Measurements from ENCODE around the gene MYOG.

DNA sequence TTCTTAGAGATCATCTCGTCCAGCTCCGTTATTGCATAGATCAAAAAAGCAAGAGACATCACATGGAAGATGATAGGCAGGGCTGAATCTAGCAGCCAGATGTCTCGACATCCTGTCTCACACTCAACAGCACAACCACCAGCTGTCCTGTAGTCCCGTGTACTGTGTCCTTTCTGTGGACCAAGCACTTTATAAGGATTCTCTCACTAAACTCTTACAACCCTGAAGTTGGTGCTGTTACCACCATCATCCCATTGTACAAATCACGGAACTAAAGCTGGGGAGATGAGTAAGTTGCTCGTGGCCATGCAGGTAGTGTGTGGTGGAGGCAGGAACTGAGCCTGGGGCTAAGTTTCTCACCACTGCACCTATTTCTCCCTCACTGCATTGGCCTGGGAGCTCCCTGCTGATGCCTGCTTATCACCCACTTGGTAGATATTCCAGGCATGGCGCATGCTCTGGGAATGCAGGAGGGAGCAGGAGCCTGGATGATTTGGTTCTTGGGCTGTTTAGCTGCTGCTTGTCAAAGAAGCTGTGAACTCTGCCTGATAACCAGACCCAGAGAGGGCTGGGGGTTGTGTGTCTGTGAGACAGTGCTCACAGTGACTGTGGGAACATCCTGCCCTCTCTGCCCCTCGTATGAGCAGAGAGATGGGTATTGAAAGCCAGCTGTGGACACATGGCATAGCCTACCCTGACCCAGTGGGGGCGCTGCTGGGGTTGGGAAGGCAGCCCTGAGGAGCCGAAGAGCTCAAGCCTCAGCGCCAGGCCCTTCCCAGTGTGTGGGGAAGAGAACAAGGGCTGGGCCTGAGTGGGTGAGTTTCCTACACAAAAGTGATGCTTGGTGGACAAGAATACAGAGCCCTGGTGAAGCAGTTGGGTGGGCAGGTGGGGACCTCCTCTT lies 46.0 kb downstream of the MYOG start:
- TF ChIP-seq, protein P1, sequence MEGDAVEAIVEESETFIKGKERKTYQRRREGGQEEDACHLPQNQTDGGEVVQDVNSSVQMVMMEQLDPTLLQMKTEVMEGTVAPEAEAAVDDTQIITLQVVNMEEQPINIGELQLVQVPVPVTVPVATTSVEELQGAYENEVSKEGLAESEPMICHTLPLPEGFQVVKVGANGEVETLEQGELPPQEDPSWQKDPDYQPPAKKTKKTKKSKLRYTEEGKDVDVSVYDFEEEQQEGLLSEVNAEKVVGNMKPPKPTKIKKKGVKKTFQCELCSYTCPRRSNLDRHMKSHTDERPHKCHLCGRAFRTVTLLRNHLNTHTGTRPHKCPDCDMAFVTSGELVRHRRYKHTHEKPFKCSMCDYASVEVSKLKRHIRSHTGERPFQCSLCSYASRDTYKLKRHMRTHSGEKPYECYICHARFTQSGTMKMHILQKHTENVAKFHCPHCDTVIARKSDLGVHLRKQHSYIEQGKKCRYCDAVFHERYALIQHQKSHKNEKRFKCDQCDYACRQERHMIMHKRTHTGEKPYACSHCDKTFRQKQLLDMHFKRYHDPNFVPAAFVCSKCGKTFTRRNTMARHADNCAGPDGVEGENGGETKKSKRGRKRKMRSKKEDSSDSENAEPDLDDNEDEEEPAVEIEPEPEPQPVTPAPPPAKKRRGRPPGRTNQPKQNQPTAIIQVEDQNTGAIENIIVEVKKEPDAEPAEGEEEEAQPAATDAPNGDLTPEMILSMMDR (IDR thresholded peaks at IDR 0.05; ENCODE audit: low read depth, low read length), result peak; percentile 69
- no peak for TF ChIP-seq POLR2A (IDR thresholded peaks at IDR 0.05; ENCODE audit: extremely low read depth, insufficient read length)

Data from NB4 (cell line).